Transverse colon (tissue), 4 donors: ENCODE measurements around the gene COL6A5. TPM values are rescaled to one million over a fixed set of nuclear protein-coding genes. Genes with fewer than 3 reads are reported as not detected.

Experiments used
- DNase-seq: peaks from one replicate; pipeline ENCODE4 v3.0.0-alpha.2; 2019
- H3K27ac ChIP-seq, 4 donors: fragments of 200-600 bp; sonication (generic); 2 replicates each; pipeline ENCODE4 v1.5.1; 2016 to 2018; ENCODE audit warnings: inconsistent platforms in 4 of 4
- H3K27me3 ChIP-seq: fragments of 200-600 bp; sonication (generic); 2 replicates; pipeline ENCODE4 v1.5.1; 2017; ENCODE audit warnings: inconsistent platforms
- H3K36me3 ChIP-seq, 4 donors: fragments of 200-600 bp; sonication (generic); 2 replicates each; pipeline ENCODE4 v1.5.1; 2017 to 2019; ENCODE audit warnings: inconsistent platforms in 4 of 4
- H3K4me1 ChIP-seq, 4 donors: fragments of 200-600 bp; sonication (generic); 2 replicates each; pipeline ENCODE4 v1.5.1; 2017 to 2020; ENCODE audit warnings: inconsistent platforms in 4 of 4
- H3K4me3 ChIP-seq, 4 donors: fragments of 200-600 bp; sonication (generic); 1 replicate in 1 of 4; 2 replicates in 3 of 4; pipeline versions ENCODE4 v1.5.1 to v1.6.1; 2017 to 2019; ENCODE audit warnings: inconsistent platforms in 4 of 4
- H3K9me3 ChIP-seq, 2 donors: fragments of 200-600 bp; sonication (generic); 2 replicates each; pipeline ENCODE4 v1.5.1; 2017 to 2019; ENCODE audit warnings: inconsistent platforms in 2 of 2
- EP300 ChIP-seq: sonication (generic); formaldehyde crosslinking; IDR thresholded peaks from one replicate; pipeline ENCODE4 v1.6.1; 2017; ENCODE audit warnings: antibody characterized with exemption, low read depth
- POLR2A ChIP-seq: fragments of 450-650 bp; IDR thresholded peaks from one replicate; pipeline ENCODE4 v1.6.1; 2016; ENCODE audit warnings: antibody characterized with exemption, mild to moderate bottlenecking, moderate library complexity
- POLR2AphosphoS5 ChIP-seq, 3 donors: sonication (generic); formaldehyde crosslinking; IDR thresholded peaks; one replicate each; pipeline ENCODE4 v1.6.1; 2016; ENCODE audit warnings: antibody characterized with exemption in 3 of 3
- WGBS, 2 donors: methylation state at CpG; one replicate each; pipeline ENCODE4 v1.1.5; 2018; ENCODE audit warnings: low coverage in 1 of 2; 5-methylcytosine and 5-hydroxymethylcytosine counted together
- in situ Hi-C, 4 donors: fragments of 200-750 bp; cut with MboI; loops; one replicate each; pipeline versions ENCODE4 v1.15.0 to v1.15.1; 2017; ENCODE audit warnings: low sequenced_read_pairs in 3 of 4, low pct_ligation_motif_present in 1 of 4, low pct_unique_long_range_greater_than_20kb in 1 of 4
- intact Hi-C: fragments of 100-400 bp; cut with DNase I; formaldehyde crosslinking; loops from one replicate; pipeline ENCODE4 v1.15.1; 2023; ENCODE audit warnings: low total_unique reads
- total RNA-seq, 4 donors: library from RNA; depleted of rRNA; stranded (reverse); fragments of >200 nt; gene quantifications; one replicate each; pipeline ENCODE4 v1.1.0, GENCODE V29; 2016
- TF ChIP-seq, protein P1 (sequence below), 5 experiments: fragments of 200-600 bp in 3 of 5; fragments of 450-650 bp in 2 of 5; sonication (generic) in 3 of 5; IDR thresholded peaks; 1 replicate in 2 of 5; 2 replicates in 3 of 5; pipeline ENCODE4 v1.5.1; 2016 to 2017; ENCODE audit warnings: antibody characterized with exemption in 5 of 5, inconsistent platforms in 3 of 5, mild to moderate bottlenecking in 2 of 5, moderate library complexity in 1 of 5

The COL6A5 gene
- total RNA-seq, 4 donors from 2014 or later, result not detected

GRCh38 chr3:130411320-130411719, 65.8 kb downstream of the COL6A5 start:
- no peak overlapping the region for H3K4me3 ChIP-seq
- no peak for DNase-seq
- H3K27ac ChIP-seq, result no peak overlapping the region
- intact Hi-C loops, result no loop called here
- H3K4me1 ChIP-seq, result no peaks in the 10 kb centered on the region
- peaks cover 0 to 3% of the 10 kb centered on the region in 2 donors for H3K9me3 ChIP-seq
- H3K27me3 ChIP-seq, result no peaks in the 10 kb centered on the region
- TF ChIP-seq, protein P1, sequence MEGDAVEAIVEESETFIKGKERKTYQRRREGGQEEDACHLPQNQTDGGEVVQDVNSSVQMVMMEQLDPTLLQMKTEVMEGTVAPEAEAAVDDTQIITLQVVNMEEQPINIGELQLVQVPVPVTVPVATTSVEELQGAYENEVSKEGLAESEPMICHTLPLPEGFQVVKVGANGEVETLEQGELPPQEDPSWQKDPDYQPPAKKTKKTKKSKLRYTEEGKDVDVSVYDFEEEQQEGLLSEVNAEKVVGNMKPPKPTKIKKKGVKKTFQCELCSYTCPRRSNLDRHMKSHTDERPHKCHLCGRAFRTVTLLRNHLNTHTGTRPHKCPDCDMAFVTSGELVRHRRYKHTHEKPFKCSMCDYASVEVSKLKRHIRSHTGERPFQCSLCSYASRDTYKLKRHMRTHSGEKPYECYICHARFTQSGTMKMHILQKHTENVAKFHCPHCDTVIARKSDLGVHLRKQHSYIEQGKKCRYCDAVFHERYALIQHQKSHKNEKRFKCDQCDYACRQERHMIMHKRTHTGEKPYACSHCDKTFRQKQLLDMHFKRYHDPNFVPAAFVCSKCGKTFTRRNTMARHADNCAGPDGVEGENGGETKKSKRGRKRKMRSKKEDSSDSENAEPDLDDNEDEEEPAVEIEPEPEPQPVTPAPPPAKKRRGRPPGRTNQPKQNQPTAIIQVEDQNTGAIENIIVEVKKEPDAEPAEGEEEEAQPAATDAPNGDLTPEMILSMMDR (IDR thresholded peaks at IDR 0.05), result no peak
- TF ChIP-seq POLR2A, result no peak
- TF ChIP-seq EP300, result no peak
- TF ChIP-seq POLR2AphosphoS5 (IDR thresholded peaks at IDR 0.05), result no peak
- in situ Hi-C loops, result no loop called here
- no peaks in the 10 kb centered on the region for H3K36me3 ChIP-seq

GRCh38 chr3:130412991-130413560, 67.6 kb downstream of the COL6A5 start:
- Histone ChIP-seq H3K4me3 (no peak overlapping the region), H3K27me3 (no peaks in the 10 kb centered on the region), H3K36me3 (no peaks in the 10 kb centered on the region), H3K4me1 (no peaks in the 10 kb centered on the region), H3K27ac (no peak overlapping the region), H3K9me3 (peaks cover 0 to 3% of the 10 kb centered on the region in 2 donors)
- in situ Hi-C loops (no loop called here), intact Hi-C loops (no loop called here)
- TF ChIP-seq EP300 (no peak), POLR2AphosphoS5 (IDR thresholded peaks at IDR 0.05) (no peak), POLR2A (no peak)
- TF ChIP-seq, protein P1 (IDR thresholded peaks at IDR 0.05), result no peak
- DNase-seq, result no peak
- WGBS, 2 donors, result 5% methylated on average over 1 of the region's 1 CpG; no CpG with 5 or more reads in 1 of the 2 donors

DNA sequence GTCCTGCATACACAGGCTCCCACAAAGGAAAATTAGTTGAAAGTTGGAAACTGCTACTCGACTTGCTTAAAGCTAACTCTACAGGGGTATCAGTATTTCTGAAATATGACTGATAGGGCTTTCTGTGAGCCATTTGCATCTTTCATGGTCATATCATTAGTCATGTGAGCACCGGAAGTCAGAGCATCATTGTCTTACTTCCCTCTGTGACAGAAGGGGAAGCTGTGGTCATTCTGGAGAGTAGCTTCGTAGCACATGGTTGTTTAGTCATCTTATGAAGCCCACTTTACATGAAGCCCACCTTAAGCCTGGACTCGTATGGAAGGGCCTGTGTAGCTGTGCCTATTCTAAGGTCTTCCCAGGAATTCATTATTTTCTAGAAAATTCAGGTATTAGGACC, 69.0 kb downstream of the COL6A5 start:
- H3K4me3 ChIP-seq, result no peak overlapping the region
- no peaks in the 10 kb centered on the region for H3K27me3 ChIP-seq
- 49 to 55% methylated on average over 2 to 4 of the region's 4 CpGs for WGBS, 2 donors
- H3K9me3 ChIP-seq, result no peaks in the 10 kb centered on the region
- in situ Hi-C loops, result no loop called here
- no peaks in the 10 kb centered on the region for H3K4me1 ChIP-seq
- H3K27ac ChIP-seq, result no peak overlapping the region
- intact Hi-C loops, result no loop called here
- no peaks in the 10 kb centered on the region for H3K36me3 ChIP-seq
- no peak for DNase-seq
- TF ChIP-seq, protein P1 (IDR thresholded peaks at IDR 0.05), result no peak
- no peak for TF ChIP-seq EP300
- no peak for TF ChIP-seq POLR2A
- TF ChIP-seq POLR2AphosphoS5 (IDR thresholded peaks at IDR 0.05), result no peak

DNA sequence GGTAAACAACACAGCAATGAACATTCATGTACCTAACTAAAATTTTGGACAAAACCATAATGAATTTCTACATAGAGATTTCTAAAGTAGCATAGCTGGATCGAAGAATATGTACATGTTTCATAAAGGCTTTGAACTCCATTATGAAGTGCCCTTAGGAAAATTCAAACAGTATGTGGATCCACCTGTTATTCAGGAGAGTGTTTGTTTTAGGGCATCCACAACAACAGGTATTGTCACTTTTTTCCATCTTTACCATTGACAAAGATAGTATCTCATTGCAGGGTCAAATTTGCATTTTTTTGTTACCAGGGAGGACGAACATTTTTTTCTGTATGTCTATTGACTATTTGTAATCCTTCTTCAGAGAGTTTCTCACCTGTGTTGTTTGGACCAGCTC, 75.0 kb downstream of the COL6A5 start:
- intact Hi-C loops (no loop called here), in situ Hi-C loops (no loop called here)
- H3K36me3 ChIP-seq, result no peaks in the 10 kb centered on the region
- no peaks in the 10 kb centered on the region for H3K27me3 ChIP-seq
- H3K27ac ChIP-seq, result no peak overlapping the region
- no peak for DNase-seq
- no peak for TF ChIP-seq POLR2A
- no peak for TF ChIP-seq POLR2AphosphoS5 (IDR thresholded peaks at IDR 0.05)
- TF ChIP-seq EP300, result no peak
- TF ChIP-seq, protein P1 (IDR thresholded peaks at IDR 0.05), result no peak
- H3K4me1 ChIP-seq, result no peaks in the 10 kb centered on the region
- WGBS, 2 donors, result 46 to 78% methylated on average over 2 of the region's 2 CpGs
- no peaks in the 10 kb centered on the region for H3K9me3 ChIP-seq
- H3K4me3 ChIP-seq, result no peak overlapping the region
